HEK293 (cell line): ENCODE measurements around the gene HS3ST5.
"Not testable (repeated sequence)": the region's sequence is repeated elsewhere in the genome, so short reads cannot be mapped to it uniquely, and the experiment has no call there.

Source experiments
- CTCF ChIA-PET: fragments of 350-600 bp; formaldehyde crosslinking; extraction: SDS; loops from one replicate; lab custom pipeline; 2021; ENCODE audit warnings: antibody characterized with exemption; lab: Yijun Ruan, JAX
- POLR2A ChIA-PET: fragments of 300-600 bp; formaldehyde crosslinking; extraction: SDS; loops from one replicate; lab custom pipeline; 2020; ENCODE audit warnings: antibody characterized with exemption, inconsistent platforms; lab: Yijun Ruan, JAX
- H3K27ac ChIP-seq: fragments of 200-500 bp; sonication (Bioruptor generic); 2 replicates; pipeline ENCODE4 v1.5.1; 2014; ENCODE audit warnings: low read depth, low read length, control low read depth, inconsistent platforms; ENCODE audit errors: extremely low read depth
- H3K36me3 ChIP-seq, 2 experiments: fragments of 200-500 bp in 1 of 2; sonication (Bioruptor generic) in 1 of 2; 1 replicate in 1 of 2; 2 replicates in 1 of 2; pipeline ENCODE4 v1.5.1; 2014 to 2017; ENCODE audit warnings: inconsistent platforms in 2 of 2, low read length in 2 of 2; ENCODE audit not compliant: control insufficient read depth in 2 of 2, insufficient read depth in 1 of 2
- H3K4me1 ChIP-seq: fragments of 200-500 bp; sonication (Bioruptor generic); 2 replicates; pipeline ENCODE4 v1.5.1; 2014; ENCODE audit warnings: mild to moderate bottlenecking, low read length, inconsistent platforms; ENCODE audit not compliant: control insufficient read depth, insufficient read depth
- H3K4me3 ChIP-seq: 2 replicates; pipeline ENCODE4 v1.5.1; 2011; ENCODE audit warnings: low read depth, mild to moderate bottlenecking, control low read depth, low read length, moderate library complexity
- H3K9me3 ChIP-seq: fragments of 200-500 bp; sonication (Bioruptor generic); 2 replicates; pipeline ENCODE4 v1.5.1; 2014; ENCODE audit warnings: low read depth, low read length, inconsistent platforms; ENCODE audit not compliant: control insufficient read depth, insufficient read depth
- ATF2 ChIP-seq: fragments of 450-650 bp; formaldehyde crosslinking; IDR thresholded peaks from 2 replicates; pipeline ENCODE4 v1.5.1; 2016; ENCODE audit warnings: missing biosample characterization, missing genetic modification characterization, low read depth
- BCL6B ChIP-seq: fragments of 450-650 bp; formaldehyde crosslinking; IDR thresholded peaks from 2 replicates; pipeline ENCODE4 v1.5.1; 2017; ENCODE audit warnings: missing biosample characterization, missing genetic modification characterization
- ELK4 ChIP-seq: IDR thresholded peaks from 2 replicates; pipeline ENCODE4 v1.6.1; 2011; ENCODE audit warnings: mild to moderate bottlenecking, low read depth, low read length, borderline replicate concordance
- HOXC10 ChIP-seq: sonication (generic); formaldehyde crosslinking; IDR thresholded peaks from 2 replicates; pipeline ENCODE4 v1.8.1; 2023; ENCODE audit warnings: mild to moderate bottlenecking, missing genetic modification reagents
- MEIS1 ChIP-seq: sonication (generic); formaldehyde crosslinking; IDR thresholded peaks from 2 replicates; pipeline ENCODE4 v1.8.1; 2022; ENCODE audit warnings: missing genetic modification reagents, mild to moderate bottlenecking, borderline replicate concordance
- MYNN ChIP-seq: fragments of 450-650 bp; formaldehyde crosslinking; IDR thresholded peaks from 2 replicates; pipeline ENCODE4 v1.5.1; 2016; ENCODE audit warnings: missing biosample characterization, missing genetic modification characterization, borderline replicate concordance
- SCRT1 ChIP-seq: fragments of 450-650 bp; formaldehyde crosslinking; IDR thresholded peaks from 2 replicates; pipeline ENCODE4 v1.5.1; 2016; ENCODE audit warnings: missing biosample characterization, missing genetic modification characterization, borderline replicate concordance
- WT1 ChIP-seq: fragments of 450-650 bp; formaldehyde crosslinking; IDR thresholded peaks from 2 replicates; pipeline ENCODE4 v1.5.1; 2016; ENCODE audit warnings: missing biosample characterization, missing genetic modification characterization
- ZBTB20 ChIP-seq: fragments of 450-650 bp; formaldehyde crosslinking; IDR thresholded peaks from 2 replicates; pipeline ENCODE4 v1.5.1; 2016; ENCODE audit warnings: missing biosample characterization, missing genetic modification characterization
- ZFP3 ChIP-seq: fragments of 450-650 bp; formaldehyde crosslinking; IDR thresholded peaks from 2 replicates; pipeline ENCODE4 v1.5.1; 2016; ENCODE audit warnings: low read depth, missing biosample characterization, missing genetic modification characterization
- ZNF274 ChIP-seq, 2 experiments: fragments of 200-500 bp in 1 of 2; fragments of 450-650 bp in 1 of 2; sonication (Bioruptor generic) in 1 of 2; formaldehyde crosslinking in 1 of 2; IDR thresholded peaks; 2 replicates each; pipeline versions ENCODE4 v1.5.1 to v1.6.1; 2014 to 2016; ENCODE audit warnings: borderline replicate concordance in 1 of 2, inconsistent platforms in 1 of 2, low read length in 1 of 2, missing biosample characterization in 1 of 2, missing genetic modification characterization in 1 of 2
- ZNF48 ChIP-seq: fragments of 450-650 bp; formaldehyde crosslinking; IDR thresholded peaks from 2 replicates; pipeline ENCODE4 v1.5.1; 2016; ENCODE audit warnings: missing biosample characterization, missing genetic modification characterization
- ZNF513 ChIP-seq: fragments of 450-650 bp; IDR thresholded peaks from 2 replicates; pipeline ENCODE4 v1.5.1; 2018; ENCODE audit warnings: missing biosample characterization, missing genetic modification characterization
- ZNF518A ChIP-seq: fragments of 450-650 bp; formaldehyde crosslinking; conservative IDR thresholded peaks from 2 replicates; pipeline ENCODE4 v1.5.1; 2016; ENCODE audit warnings: low read depth, missing biosample characterization, missing genetic modification characterization
- ZNF521 ChIP-seq: fragments of 450-650 bp; formaldehyde crosslinking; IDR thresholded peaks from 2 replicates; pipeline ENCODE4 v1.5.1; 2017; ENCODE audit warnings: missing biosample characterization, mild to moderate bottlenecking, missing genetic modification characterization
- ZSCAN4 ChIP-seq: fragments of 450-650 bp; formaldehyde crosslinking; IDR thresholded peaks from 2 replicates; pipeline ENCODE4 v1.5.1; 2017; ENCODE audit warnings: missing biosample characterization, missing genetic modification characterization

HS3ST5 gene

GRCh38 chr6:114218437-114219340 lies 124.1 kb downstream of the HS3ST5 start:
- CTCF ChIA-PET = no interaction called here
- H3K27ac ChIP-seq = no peak overlapping the region
- TF ChIP-seq ZNF48 (no peak), MYNN (no peak)
- TF ChIP-seq, all 188 proteins: peak for 0
- H3K4me1 ChIP-seq = no peaks in the 10 kb centered on the region
- no peak overlapping the region for H3K4me3 ChIP-seq
- H3K9me3 ChIP-seq = no peaks in the 10 kb centered on the region
- H3K36me3 ChIP-seq = no peaks in the 10 kb centered on the region
- POLR2A ChIA-PET = no interaction called here

GRCh38 chr6:114217996-114218395 lies 124.8 kb downstream of the HS3ST5 start:
- H3K4me3 ChIP-seq, H3K9me3 ChIP-seq, H3K27ac ChIP-seq, CTCF ChIA-PET, H3K4me1 ChIP-seq, H3K36me3 ChIP-seq, POLR2A ChIA-PET: not testable (repeated sequence)

- Histone ChIP-seq H3K9me3 (no peaks in the 10 kb centered on the region), H3K4me1 (no peaks in the 10 kb centered on the region), H3K4me3 (no peak overlapping the region), H3K27ac (no peak overlapping the region), H3K36me3 (no peaks in the 10 kb centered on the region)
- ChIA-PET POLR2A (no interaction called here), CTCF (interaction anchor here (0.6 to 0.7 kb wide), 2 partner anchors 21 to 108 kb away, joined by 3 read pairs; no protein-coding TSS in a partner anchor)
- TF ChIP-seq ZBTB20 (tag by site-specific recombination) = no peak
- TF ChIP-seq ZSCAN4 (tag by site-specific recombination) = no peak
- no peak for TF ChIP-seq WT1
- no peak for TF ChIP-seq ZNF518A
- no peak for TF ChIP-seq ELK4
- no peak for TF ChIP-seq BCL6B (tag by site-specific recombination)
- no peak for TF ChIP-seq MEIS1
- no peak for TF ChIP-seq ZFP3 (tag by site-specific recombination)
- no peak for TF ChIP-seq ZNF274 (IDR thresholded peaks at IDR 0.05; ENCODE audit: low read length)
- TF ChIP-seq ZNF274 (tag by site-specific recombination; IDR thresholded peaks at IDR 0.05; ENCODE audit: borderline replicate concordance) = no peak
- no peak for TF ChIP-seq HOXC10
- no peak for TF ChIP-seq ZNF521 (tag by site-specific recombination)
- TF ChIP-seq ATF2 (tag by site-specific recombination) = no peak
- no peak for TF ChIP-seq SCRT1 (tag by site-specific recombination)
- no peak for TF ChIP-seq ZNF513 (tag by site-specific recombination)
Observed at GRCh38 chr6:114216789-114217467, 125.9 kb downstream of the HS3ST5 start.
